ENCODE data around the gene SYNDIG1. TPM values are rescaled to one million over a fixed set of nuclear protein-coding genes. Genes with fewer than 3 reads are reported as not detected.

The SYNDIG1 gene
- polyA plus RNA-seq, 1 donor from 2014 or later, result 0.22 TPM

DNA sequence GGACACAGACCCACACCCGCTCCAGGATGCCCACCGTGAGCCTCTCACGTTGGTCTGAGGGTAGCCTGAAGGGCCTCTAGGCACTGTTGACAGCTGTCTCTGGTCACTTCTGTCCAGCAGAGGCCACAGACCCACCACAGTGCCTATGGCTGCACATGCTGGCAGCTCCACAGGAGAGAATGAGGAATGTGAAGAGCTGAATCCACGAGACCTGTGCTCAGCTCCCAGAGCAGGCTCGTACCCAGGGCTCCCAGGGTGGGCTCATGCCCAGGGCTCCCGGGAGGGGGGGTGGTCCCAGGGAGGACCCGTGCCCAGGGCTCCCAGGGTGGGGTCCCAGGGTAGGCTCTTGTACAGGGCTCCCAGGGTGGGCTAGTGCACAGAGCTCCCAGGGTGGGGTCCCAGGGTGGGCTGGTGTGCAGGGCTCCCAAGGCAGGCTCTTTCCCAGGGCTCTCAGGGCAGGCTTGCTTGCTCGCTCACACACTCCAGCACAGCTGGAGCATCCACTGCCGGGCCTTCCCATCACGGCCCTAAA, 201.0 kb downstream of the SYNDIG1 start:
- H3K27ac ChIP-seq (ENCODE audit: low read length), result no peak overlapping the region
- TF ChIP-seq MXI1 (conservative IDR thresholded peaks at IDR 0.05; ENCODE audit: poor library complexity, severe bottlenecking) (no peak), EP300 (conservative IDR thresholded peaks at IDR 0.05; ENCODE audit: poor library complexity, severe bottlenecking) (no peak), EZH2 (IDR thresholded peaks at IDR 0.05; ENCODE audit: borderline replicate concordance, insufficient read depth, low read length, poor library complexity, severe bottlenecking) (no peak), POLR2AphosphoS5 (IDR thresholded peaks at IDR 0.05) (no peak), TAF1 (IDR thresholded peaks at IDR 0.05; ENCODE audit: low read depth) (no peak), SMC3 (conservative IDR thresholded peaks at IDR 0.05; ENCODE audit: poor library complexity) (no peak), RAD21 (conservative IDR thresholded peaks at IDR 0.05) (no peak)
- TF ChIP-seq, protein P1, sequence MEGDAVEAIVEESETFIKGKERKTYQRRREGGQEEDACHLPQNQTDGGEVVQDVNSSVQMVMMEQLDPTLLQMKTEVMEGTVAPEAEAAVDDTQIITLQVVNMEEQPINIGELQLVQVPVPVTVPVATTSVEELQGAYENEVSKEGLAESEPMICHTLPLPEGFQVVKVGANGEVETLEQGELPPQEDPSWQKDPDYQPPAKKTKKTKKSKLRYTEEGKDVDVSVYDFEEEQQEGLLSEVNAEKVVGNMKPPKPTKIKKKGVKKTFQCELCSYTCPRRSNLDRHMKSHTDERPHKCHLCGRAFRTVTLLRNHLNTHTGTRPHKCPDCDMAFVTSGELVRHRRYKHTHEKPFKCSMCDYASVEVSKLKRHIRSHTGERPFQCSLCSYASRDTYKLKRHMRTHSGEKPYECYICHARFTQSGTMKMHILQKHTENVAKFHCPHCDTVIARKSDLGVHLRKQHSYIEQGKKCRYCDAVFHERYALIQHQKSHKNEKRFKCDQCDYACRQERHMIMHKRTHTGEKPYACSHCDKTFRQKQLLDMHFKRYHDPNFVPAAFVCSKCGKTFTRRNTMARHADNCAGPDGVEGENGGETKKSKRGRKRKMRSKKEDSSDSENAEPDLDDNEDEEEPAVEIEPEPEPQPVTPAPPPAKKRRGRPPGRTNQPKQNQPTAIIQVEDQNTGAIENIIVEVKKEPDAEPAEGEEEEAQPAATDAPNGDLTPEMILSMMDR (IDR thresholded peaks at IDR 0.05; ENCODE audit: poor library complexity, severe bottlenecking), result no peak
- TF ChIP-seq, protein P2, sequence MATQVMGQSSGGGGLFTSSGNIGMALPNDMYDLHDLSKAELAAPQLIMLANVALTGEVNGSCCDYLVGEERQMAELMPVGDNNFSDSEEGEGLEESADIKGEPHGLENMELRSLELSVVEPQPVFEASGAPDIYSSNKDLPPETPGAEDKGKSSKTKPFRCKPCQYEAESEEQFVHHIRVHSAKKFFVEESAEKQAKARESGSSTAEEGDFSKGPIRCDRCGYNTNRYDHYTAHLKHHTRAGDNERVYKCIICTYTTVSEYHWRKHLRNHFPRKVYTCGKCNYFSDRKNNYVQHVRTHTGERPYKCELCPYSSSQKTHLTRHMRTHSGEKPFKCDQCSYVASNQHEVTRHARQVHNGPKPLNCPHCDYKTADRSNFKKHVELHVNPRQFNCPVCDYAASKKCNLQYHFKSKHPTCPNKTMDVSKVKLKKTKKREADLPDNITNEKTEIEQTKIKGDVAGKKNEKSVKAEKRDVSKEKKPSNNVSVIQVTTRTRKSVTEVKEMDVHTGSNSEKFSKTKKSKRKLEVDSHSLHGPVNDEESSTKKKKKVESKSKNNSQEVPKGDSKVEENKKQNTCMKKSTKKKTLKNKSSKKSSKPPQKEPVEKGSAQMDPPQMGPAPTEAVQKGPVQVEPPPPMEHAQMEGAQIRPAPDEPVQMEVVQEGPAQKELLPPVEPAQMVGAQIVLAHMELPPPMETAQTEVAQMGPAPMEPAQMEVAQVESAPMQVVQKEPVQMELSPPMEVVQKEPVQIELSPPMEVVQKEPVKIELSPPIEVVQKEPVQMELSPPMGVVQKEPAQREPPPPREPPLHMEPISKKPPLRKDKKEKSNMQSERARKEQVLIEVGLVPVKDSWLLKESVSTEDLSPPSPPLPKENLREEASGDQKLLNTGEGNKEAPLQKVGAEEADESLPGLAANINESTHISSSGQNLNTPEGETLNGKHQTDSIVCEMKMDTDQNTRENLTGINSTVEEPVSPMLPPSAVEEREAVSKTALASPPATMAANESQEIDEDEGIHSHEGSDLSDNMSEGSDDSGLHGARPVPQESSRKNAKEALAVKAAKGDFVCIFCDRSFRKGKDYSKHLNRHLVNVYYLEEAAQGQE (IDR thresholded peaks at IDR 0.05; ENCODE audit: borderline replicate concordance), result no peak
- H3K79me2 ChIP-seq (replicated peaks; ENCODE audit: insufficient read depth, low read length), result no peaks in the 10 kb centered on the region
- no peaks in the 10 kb centered on the region for H3K27me3 ChIP-seq (ENCODE audit: insufficient read depth, low read depth, low read length)
- no peak overlapping the region for H3K9ac ChIP-seq (ENCODE audit: low read length)
- no peaks in the 10 kb centered on the region for H4K20me1 ChIP-seq (ENCODE audit: insufficient read depth)
- no peaks in the 10 kb centered on the region for H3K36me3 ChIP-seq (ENCODE audit: insufficient read depth, low read length)
- H3F3A ChIP-seq (ENCODE audit: insufficient read depth, low read length, poor library complexity, severe bottlenecking), result no peaks in the 10 kb centered on the region
- no peaks in the 10 kb centered on the region for H3K9me3 ChIP-seq (ENCODE audit: low read length)
- H3K9me2 ChIP-seq (ENCODE audit: insufficient read depth, low read length), result no peaks in the 10 kb centered on the region
- H3K4me3 ChIP-seq (ENCODE audit: low read length), result no peak overlapping the region
- H3K4me2 ChIP-seq (ENCODE audit: low read length), result no peak overlapping the region
- H2AFZ ChIP-seq (ENCODE audit: low read depth, low read length), result no peak overlapping the region

DNA sequence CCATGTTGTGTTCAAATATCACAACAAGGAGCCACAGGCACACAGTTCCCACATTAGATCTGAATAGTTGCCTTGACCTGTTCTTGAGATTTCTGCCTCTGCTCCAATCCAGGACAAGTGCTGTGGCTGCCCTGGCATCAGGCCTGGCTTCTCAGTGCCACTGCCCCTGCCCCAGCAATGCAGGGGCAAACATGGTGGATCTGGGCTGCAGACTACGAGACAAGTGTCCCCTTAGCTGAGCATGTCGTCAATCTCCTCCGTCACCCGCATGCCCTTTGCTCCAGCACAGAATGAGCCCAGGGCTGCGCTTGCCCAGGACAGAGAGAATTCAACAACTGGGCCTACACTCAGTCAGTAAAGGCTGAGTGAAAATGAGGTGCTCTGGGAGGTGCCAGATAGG, 201.6 kb downstream of the SYNDIG1 start:
- H2AFZ ChIP-seq (ENCODE audit: low read depth, low read length), result no peak overlapping the region
- no peak overlapping the region for H3K4me2 ChIP-seq (ENCODE audit: low read length)
- no peaks in the 10 kb centered on the region for H4K20me1 ChIP-seq (ENCODE audit: insufficient read depth)
- no peaks in the 10 kb centered on the region for H3F3A ChIP-seq (ENCODE audit: insufficient read depth, low read length, poor library complexity, severe bottlenecking)
- H3K27me3 ChIP-seq (ENCODE audit: insufficient read depth, low read depth, low read length), result no peaks in the 10 kb centered on the region
- H3K4me3 ChIP-seq (ENCODE audit: low read length), result no peak overlapping the region
- no peaks in the 10 kb centered on the region for H3K36me3 ChIP-seq (ENCODE audit: insufficient read depth, low read length)
- H3K9me3 ChIP-seq (ENCODE audit: low read length), result no peaks in the 10 kb centered on the region
- no peaks in the 10 kb centered on the region for H3K79me2 ChIP-seq (replicated peaks; ENCODE audit: insufficient read depth, low read length)
- no peak overlapping the region for H3K9ac ChIP-seq (ENCODE audit: low read length)
- no peak overlapping the region for H3K27ac ChIP-seq (ENCODE audit: low read length)
- H3K9me2 ChIP-seq (ENCODE audit: insufficient read depth, low read length), result no peaks in the 10 kb centered on the region
- TF ChIP-seq TAF1 (IDR thresholded peaks at IDR 0.05; ENCODE audit: low read depth), result no peak
- TF ChIP-seq SMC3 (conservative IDR thresholded peaks at IDR 0.05; ENCODE audit: poor library complexity), result no peak
- no peak for TF ChIP-seq RAD21 (conservative IDR thresholded peaks at IDR 0.05)
- TF ChIP-seq, protein P2 (IDR thresholded peaks at IDR 0.05; ENCODE audit: borderline replicate concordance), result no peak
- TF ChIP-seq, protein P1 (IDR thresholded peaks at IDR 0.05; ENCODE audit: poor library complexity, severe bottlenecking), result no peak
- TF ChIP-seq EP300 (conservative IDR thresholded peaks at IDR 0.05; ENCODE audit: poor library complexity, severe bottlenecking), result no peak
- no peak for TF ChIP-seq MXI1 (conservative IDR thresholded peaks at IDR 0.05; ENCODE audit: poor library complexity, severe bottlenecking)
- no peak for TF ChIP-seq EZH2 (IDR thresholded peaks at IDR 0.05; ENCODE audit: borderline replicate concordance, insufficient read depth, low read length, poor library complexity, severe bottlenecking)
- no peak for TF ChIP-seq POLR2AphosphoS5 (IDR thresholded peaks at IDR 0.05)
